ENCODE data around the gene OR7A17.
A peak's percentile ranks its signal among the peaks of the same experiment; 100 is the strongest.

Gene OR7A17

DNA sequence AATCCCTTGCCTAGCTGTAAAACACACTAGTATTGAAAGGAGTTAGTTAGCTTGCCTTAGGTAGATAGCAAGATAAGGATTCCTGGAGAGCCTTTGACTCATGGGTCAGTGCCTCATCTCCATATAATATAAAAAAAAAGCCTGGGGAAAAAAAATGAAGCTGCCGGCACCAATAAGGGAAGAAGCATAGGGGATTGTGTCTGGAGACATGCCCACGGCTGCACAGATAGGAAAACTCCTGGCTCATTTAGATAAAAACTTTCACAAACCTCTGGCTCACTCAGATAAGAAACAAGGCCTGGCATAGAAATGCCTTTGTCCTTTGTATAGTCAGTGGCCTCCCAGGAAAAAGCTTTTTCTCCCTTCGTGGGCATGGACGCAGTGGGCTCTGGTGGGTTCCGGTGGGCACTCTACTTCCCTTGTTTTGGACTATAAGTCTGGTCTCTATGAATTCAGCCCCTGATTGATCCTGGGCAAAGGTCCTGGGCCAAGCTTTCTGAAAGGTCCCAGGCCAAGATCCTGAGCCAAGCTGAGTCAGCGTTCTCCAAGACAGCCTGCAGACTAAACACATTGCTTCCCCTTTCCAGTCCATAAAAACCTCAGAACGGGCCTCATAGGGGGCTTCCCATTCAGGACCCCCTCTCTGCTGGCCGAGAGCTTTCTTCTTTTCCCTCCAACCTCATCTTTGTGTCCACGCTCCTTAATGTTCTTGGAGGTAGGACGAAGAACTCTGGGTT is 4.9 kb upstream of the OR7A17 start:
- in situ Hi-C loops (cut with HindIII; ENCODE audit: low sequenced_read_pairs), result no loop called here
- no peak for DNase-seq (ENCODE audit: low read depth, low spot score)
- TF ChIP-seq, protein P1, sequence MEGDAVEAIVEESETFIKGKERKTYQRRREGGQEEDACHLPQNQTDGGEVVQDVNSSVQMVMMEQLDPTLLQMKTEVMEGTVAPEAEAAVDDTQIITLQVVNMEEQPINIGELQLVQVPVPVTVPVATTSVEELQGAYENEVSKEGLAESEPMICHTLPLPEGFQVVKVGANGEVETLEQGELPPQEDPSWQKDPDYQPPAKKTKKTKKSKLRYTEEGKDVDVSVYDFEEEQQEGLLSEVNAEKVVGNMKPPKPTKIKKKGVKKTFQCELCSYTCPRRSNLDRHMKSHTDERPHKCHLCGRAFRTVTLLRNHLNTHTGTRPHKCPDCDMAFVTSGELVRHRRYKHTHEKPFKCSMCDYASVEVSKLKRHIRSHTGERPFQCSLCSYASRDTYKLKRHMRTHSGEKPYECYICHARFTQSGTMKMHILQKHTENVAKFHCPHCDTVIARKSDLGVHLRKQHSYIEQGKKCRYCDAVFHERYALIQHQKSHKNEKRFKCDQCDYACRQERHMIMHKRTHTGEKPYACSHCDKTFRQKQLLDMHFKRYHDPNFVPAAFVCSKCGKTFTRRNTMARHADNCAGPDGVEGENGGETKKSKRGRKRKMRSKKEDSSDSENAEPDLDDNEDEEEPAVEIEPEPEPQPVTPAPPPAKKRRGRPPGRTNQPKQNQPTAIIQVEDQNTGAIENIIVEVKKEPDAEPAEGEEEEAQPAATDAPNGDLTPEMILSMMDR (IDR thresholded peaks at IDR 0.05; ENCODE audit: low read depth, low read length), result no peak
- no peak overlapping the region for H3K4me3 ChIP-seq (ENCODE audit: low read depth, low read length)

- in situ Hi-C loops (cut with HindIII; ENCODE audit: low sequenced_read_pairs), result no loop called here
- TF ChIP-seq, protein P1 (IDR thresholded peaks at IDR 0.05; ENCODE audit: low read depth, low read length), result no peak
- no peak overlapping the region for H3K4me3 ChIP-seq (ENCODE audit: low read depth, low read length)
- no peak for DNase-seq (ENCODE audit: low read depth, low spot score)
Measured at GRCh38 chr19:14889994-14890642, 4.2 kb upstream of the OR7A17 start.

DNA sequence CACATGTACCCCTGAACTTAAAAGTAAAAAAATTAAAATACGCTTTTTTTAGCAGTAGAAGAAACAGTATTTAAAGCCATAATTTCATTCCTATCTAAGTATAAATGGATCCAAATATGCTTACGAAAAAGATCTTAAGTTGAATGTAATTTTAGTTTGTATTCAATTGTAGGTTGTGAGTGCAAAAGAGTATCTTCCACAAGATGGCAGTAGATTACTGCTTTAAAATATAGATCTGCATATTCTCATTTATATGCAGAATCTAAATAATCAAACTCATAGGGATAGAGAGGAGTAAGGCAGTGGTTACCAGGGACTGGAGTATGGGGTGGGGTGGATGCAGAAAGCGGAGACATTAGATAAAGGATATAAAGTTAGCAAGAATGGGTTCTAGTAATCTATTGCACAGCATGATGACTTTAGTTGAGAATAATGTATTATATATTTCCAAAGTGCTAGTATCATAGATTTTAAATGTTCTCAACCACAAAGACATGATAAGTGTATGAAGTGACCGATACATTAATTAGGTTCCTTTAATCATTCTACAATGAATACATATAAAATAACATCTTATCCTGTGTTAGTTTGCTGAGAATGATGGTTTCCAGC is 14.2 kb downstream of the OR7A17 start:
- in situ Hi-C loops (cut with HindIII; ENCODE audit: low sequenced_read_pairs), result no loop called here
- no peak overlapping the region for H3K4me3 ChIP-seq (ENCODE audit: low read depth, low read length)
- DNase-seq (ENCODE audit: low read depth, low spot score), result peak; percentile 4
- TF ChIP-seq, protein P1 (IDR thresholded peaks at IDR 0.05; ENCODE audit: low read depth, low read length), result peak; percentile 30

GRCh38 chr19:14868497-14868896 is 17.4 kb downstream of the OR7A17 start:
- no peak overlapping the region for H3K4me3 ChIP-seq (ENCODE audit: low read depth, low read length)
- TF ChIP-seq, protein P1 (IDR thresholded peaks at IDR 0.05; ENCODE audit: low read depth, low read length), result no peak
- in situ Hi-C loops (cut with HindIII; ENCODE audit: low sequenced_read_pairs), result no loop called here
- DNase-seq (ENCODE audit: low read depth, low spot score), result no peak

- in situ Hi-C loops (cut with HindIII; ENCODE audit: low sequenced_read_pairs), result no loop called here
- H3K4me3 ChIP-seq (ENCODE audit: low read depth, low read length), result no peak within 1 kb of the TSS
- DNase-seq (ENCODE audit: low read depth, low spot score), result no peak
- TF ChIP-seq, protein P1 (IDR thresholded peaks at IDR 0.05; ENCODE audit: low read depth, low read length), result no peak
Measured at GRCh38 chr19:14848822-14849221, 37.1 kb downstream of the OR7A17 start, which contains the start of gene OR7A10. Gene OR7A10 (minus strand): TSS chr19:14848922. CDS start chr19:14841877, 7,045 bp downstream.

GRCh38 chr19:14843578-14843977 is 42.4 kb downstream of the OR7A17 start:
- H3K4me3 ChIP-seq (ENCODE audit: low read depth, low read length), result no peak overlapping the region
- in situ Hi-C loops (cut with HindIII; ENCODE audit: low sequenced_read_pairs), result no loop called here
- DNase-seq (ENCODE audit: low read depth, low spot score), result no peak
- TF ChIP-seq, protein P1 (IDR thresholded peaks at IDR 0.05; ENCODE audit: low read depth, low read length), result no peak

Data from astrocyte of the spinal cord (primary cell).